Type B pancreatic cell (in vitro differentiated cells): ENCODE data around the gene UHRF1. TPM values are rescaled to one million over a fixed set of nuclear protein-coding genes. Genes with fewer than 3 reads are reported as not detected.
"Not testable (repeated sequence)": the region's sequence is repeated elsewhere in the genome, so short reads cannot be mapped to it uniquely, and the experiment has no call there.

ENCODE experiments used
- DNase-seq: peaks from one replicate; pipeline ENCODE4 v3.0.0; 2021; ENCODE audit warnings: mixed read lengths; ENCODE audit not compliant: unreplicated experiment; ENCODE audit errors: extremely low spot score
- H3K27ac Mint-ChIP-seq: 2 replicates; pipeline ENCODE4 v1.8.0; 2021; ENCODE audit warnings: mild to moderate bottlenecking, mixed read lengths
- H3K27me3 Mint-ChIP-seq: 2 replicates; pipeline ENCODE4 v1.8.0; 2021; ENCODE audit warnings: mixed read lengths
- H3K36me3 Mint-ChIP-seq: 2 replicates; pipeline ENCODE4 v1.8.0; 2021; ENCODE audit warnings: mixed read lengths
- H3K4me1 Mint-ChIP-seq: one replicate; pipeline ENCODE4 v1.8.0; 2021; ENCODE audit warnings: mixed read lengths; ENCODE audit not compliant: unreplicated experiment
- H3K4me3 Mint-ChIP-seq: 2 replicates; pipeline ENCODE4 v1.8.0; 2021; ENCODE audit warnings: mild to moderate bottlenecking, mixed read lengths
- H3K9me3 Mint-ChIP-seq: 2 replicates; pipeline ENCODE4 v1.8.0; 2021; ENCODE audit warnings: mixed read lengths
- CTCF ChIP-seq: fragments of 200-600 bp; sonication (generic); conservative IDR thresholded peaks from 2 replicates; pipeline ENCODE4 v1.5.0; 2021; ENCODE audit warnings: antibody characterized with exemption, mild to moderate bottlenecking
- total RNA-seq: library from RNA; stranded (reverse); gene quantifications from 2 replicates; pipeline ENCODE4 v1.2.1, GENCODE V29; 2021; ENCODE audit warnings: low replicate concordance

Gene UHRF1
- total RNA-seq, 1 donor from 2014 or later: 79.1 TPM

- H3K4me1 Mint-ChIP-seq: no peaks in the 10 kb centered on the region
- peak overlapping the region; percentile 32 for H3K4me3 Mint-ChIP-seq
- H3K36me3 Mint-ChIP-seq: peaks cover 3% of the 10 kb centered on the region
- peak overlapping the region; percentile 77 for H3K27ac Mint-ChIP-seq
- no peaks in the 10 kb centered on the region for H3K27me3 Mint-ChIP-seq
- TF ChIP-seq CTCF: no peak
- no peak for DNase-seq
- no peaks in the 10 kb centered on the region for H3K9me3 Mint-ChIP-seq
Observed at GRCh38 chr19:4951656-4952055, 42.4 kb downstream of the UHRF1 start.

DNA sequence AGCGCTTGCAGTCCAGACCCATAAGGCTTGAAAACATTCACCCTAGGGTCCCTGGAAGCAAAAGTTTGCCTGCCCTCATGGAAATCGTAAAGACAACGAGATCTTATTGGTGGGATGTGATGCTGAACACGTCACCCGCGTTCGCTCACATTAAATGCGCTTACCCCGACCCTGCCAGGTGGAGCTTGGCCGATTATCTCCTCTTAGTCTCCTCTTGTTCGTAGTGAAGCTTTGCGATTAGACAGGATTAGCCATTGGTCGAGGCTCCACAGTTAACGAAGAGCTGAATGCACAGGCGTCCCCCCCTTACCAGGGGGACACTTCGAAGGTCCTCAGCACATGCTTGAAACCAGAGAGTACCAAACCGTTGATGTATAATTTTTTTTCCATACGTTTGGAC is 43.6 kb downstream of the UHRF1 start:
- no peaks in the 10 kb centered on the region for H3K9me3 Mint-ChIP-seq
- H3K4me1 Mint-ChIP-seq: no peaks in the 10 kb centered on the region
- no peak overlapping the region for H3K27ac Mint-ChIP-seq
- TF ChIP-seq CTCF: no peak
- H3K36me3 Mint-ChIP-seq: no peaks in the 10 kb centered on the region
- DNase-seq: no peak
- H3K4me3 Mint-ChIP-seq: no peak overlapping the region
- no peaks in the 10 kb centered on the region for H3K27me3 Mint-ChIP-seq

- H3K9me3 Mint-ChIP-seq, H3K27me3 Mint-ChIP-seq, H3K4me1 Mint-ChIP-seq, H3K4me3 Mint-ChIP-seq, H3K27ac Mint-ChIP-seq, H3K36me3 Mint-ChIP-seq, DNase-seq: not testable (repeated sequence)
Observed at GRCh38 chr19:4954320-4955149, 45.2 kb downstream of the UHRF1 start.

- no peak overlapping the region for H3K4me3 Mint-ChIP-seq
- no peaks in the 10 kb centered on the region for H3K9me3 Mint-ChIP-seq
- no peaks in the 10 kb centered on the region for H3K27me3 Mint-ChIP-seq
- H3K4me1 Mint-ChIP-seq: no peaks in the 10 kb centered on the region
- TF ChIP-seq CTCF: no peak
- no peak for DNase-seq
- H3K27ac Mint-ChIP-seq: no peak overlapping the region
- no peaks in the 10 kb centered on the region for H3K36me3 Mint-ChIP-seq
Observed at GRCh38 chr19:4955274-4955673, 46.0 kb downstream of the UHRF1 start.

DNA sequence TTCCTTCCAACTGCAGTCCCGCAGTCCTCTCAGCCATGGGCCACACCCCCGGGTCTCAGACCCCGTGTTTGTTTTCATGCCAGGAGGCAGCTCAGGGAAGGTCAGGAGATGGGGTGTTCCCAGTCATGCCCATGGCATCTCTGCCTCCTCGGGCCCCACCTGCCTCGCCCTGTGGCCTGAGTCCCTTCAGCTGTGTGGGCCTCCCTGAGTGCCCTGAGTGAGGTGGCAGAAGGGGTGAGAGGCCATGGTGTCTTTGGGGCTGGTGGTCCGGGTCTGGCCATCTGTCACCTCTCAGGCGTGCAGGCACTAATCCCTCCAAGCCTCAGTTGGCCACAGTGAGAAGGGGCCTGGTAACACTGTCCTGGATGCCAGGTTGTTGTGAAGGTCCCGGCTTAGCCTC is 48.7 kb downstream of the UHRF1 start:
- Mint-ChIP-seq H3K4me3 (no peak overlapping the region), H3K27ac (no peak overlapping the region), H3K4me1 (no peaks in the 10 kb centered on the region), H3K9me3 (no peaks in the 10 kb centered on the region), H3K36me3 (peaks cover 3% of the 10 kb centered on the region), H3K27me3 (no peaks in the 10 kb centered on the region)
- TF ChIP-seq CTCF: no peak
- DNase-seq: no peak

DNA sequence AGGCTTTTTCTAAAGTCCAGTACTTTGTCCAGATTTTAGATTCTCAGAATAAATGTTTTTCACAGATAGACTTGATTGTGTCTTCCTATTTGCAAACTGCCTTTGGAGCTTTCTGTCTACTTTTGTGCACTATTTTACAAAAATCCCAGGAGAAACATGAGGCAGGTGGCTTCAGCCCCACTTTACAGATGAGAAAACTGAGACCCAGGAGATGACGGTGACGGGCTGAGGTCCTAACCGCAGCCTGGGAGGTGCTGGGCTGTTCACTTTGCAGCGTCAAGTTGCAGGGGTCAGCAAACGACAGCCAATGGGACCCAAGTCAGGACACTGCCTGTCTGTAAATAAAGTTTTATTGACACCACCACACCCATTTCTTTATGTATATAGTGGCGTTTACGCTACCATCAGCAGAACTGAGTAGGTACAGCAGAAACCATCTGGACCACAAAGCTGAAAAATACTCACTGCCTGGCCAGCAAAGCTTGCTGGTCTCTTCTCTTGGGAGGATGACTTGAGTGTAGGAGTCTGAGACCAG is 52.9 kb downstream of the UHRF1 start:
- TF ChIP-seq CTCF: no peak
- H3K9me3 Mint-ChIP-seq: no peaks in the 10 kb centered on the region
- peaks cover 7% of the 10 kb centered on the region for H3K36me3 Mint-ChIP-seq
- no peak overlapping the region for H3K4me3 Mint-ChIP-seq
- H3K4me1 Mint-ChIP-seq: no peaks in the 10 kb centered on the region
- H3K27ac Mint-ChIP-seq: no peak overlapping the region
- DNase-seq: no peak
- no peaks in the 10 kb centered on the region for H3K27me3 Mint-ChIP-seq
